ENCODE measurements around the gene EPHA5. TPM values are rescaled to one million over a fixed set of nuclear protein-coding genes. Genes with fewer than 3 reads are reported as not detected.

The EPHA5 gene
- total RNA-seq, 4 donors from 2014 or later: 0.23 to 0.58 (median 0.37) TPM

GRCh38 chr4:65521666-65522065, 148.6 kb downstream of the EPHA5 start:
- no peak overlapping the region for H3K4me3 ChIP-seq
- no peak for TF ChIP-seq POLR2AphosphoS5 (IDR thresholded peaks at IDR 0.05)
- no peak for TF ChIP-seq POLR2A (IDR thresholded peaks at IDR 0.05; ENCODE audit: low read depth)
- no peak for TF ChIP-seq EP300 (IDR thresholded peaks at IDR 0.05)
- no peak for TF ChIP-seq CTCF (IDR thresholded peaks at IDR 0.05)
- WGBS: 18% methylated on average over 1 of the region's 1 CpG
- no peak overlapping the region for H3K27ac ChIP-seq (replicated peaks in 1 of 4)
- no peaks in the 10 kb centered on the region for H3K4me1 ChIP-seq
- no peaks in the 10 kb centered on the region for H3K36me3 ChIP-seq
- no peaks in the 10 kb centered on the region for H3K9me3 ChIP-seq
- intact Hi-C loops (cut with DNase I): no loop called here
- DNase-seq (ENCODE audit: extremely low spot score): no peak
- no peaks in the 10 kb centered on the region for H3K27me3 ChIP-seq

- 69% methylated on average over 2 of the region's 2 CpGs for WGBS
- Histone ChIP-seq H3K36me3 (no peaks in the 10 kb centered on the region), H3K4me3 (no peak overlapping the region), H3K27me3 (no peaks in the 10 kb centered on the region), H3K9me3 (no peaks in the 10 kb centered on the region), H3K4me1 (no peaks in the 10 kb centered on the region), H3K27ac (replicated peaks in 1 of 4) (no peak overlapping the region)
- TF ChIP-seq POLR2A (IDR thresholded peaks at IDR 0.05; ENCODE audit: low read depth): no peak
- TF ChIP-seq POLR2AphosphoS5 (IDR thresholded peaks at IDR 0.05): no peak
- TF ChIP-seq EP300 (IDR thresholded peaks at IDR 0.05): no peak
- no peak for TF ChIP-seq CTCF (IDR thresholded peaks at IDR 0.05)
- intact Hi-C loops (cut with DNase I): no loop called here
- DNase-seq (ENCODE audit: extremely low spot score): no peak
Measured at GRCh38 chr4:65515646-65516045, 154.6 kb downstream of the EPHA5 start.

- WGBS: 68% methylated on average over 1 of the region's 1 CpG
- Histone ChIP-seq H3K4me1 (no peaks in the 10 kb centered on the region), H3K4me3 (no peak overlapping the region), H3K9me3 (no peaks in the 10 kb centered on the region), H3K27ac (replicated peaks in 1 of 4) (no peak overlapping the region), H3K27me3 (no peaks in the 10 kb centered on the region), H3K36me3 (no peaks in the 10 kb centered on the region)
- intact Hi-C loops (cut with DNase I): no loop called here
- no peak for DNase-seq (ENCODE audit: extremely low spot score)
- TF ChIP-seq EP300 (IDR thresholded peaks at IDR 0.05) (no peak), POLR2A (IDR thresholded peaks at IDR 0.05; ENCODE audit: low read depth) (no peak), CTCF (IDR thresholded peaks at IDR 0.05) (no peak), POLR2AphosphoS5 (IDR thresholded peaks at IDR 0.05) (no peak)
Measured at GRCh38 chr4:65510976-65511375, 159.3 kb downstream of the EPHA5 start.

GRCh38 chr4:65508168-65508567, 162.1 kb downstream of the EPHA5 start:
- TF ChIP-seq POLR2A (IDR thresholded peaks at IDR 0.05; ENCODE audit: low read depth) (no peak), CTCF (IDR thresholded peaks at IDR 0.05) (no peak), POLR2AphosphoS5 (IDR thresholded peaks at IDR 0.05) (no peak), EP300 (IDR thresholded peaks at IDR 0.05) (no peak)
- intact Hi-C loops (cut with DNase I): no loop called here
- H3K27me3 ChIP-seq: no peaks in the 10 kb centered on the region
- no peak overlapping the region for H3K4me3 ChIP-seq
- no peaks in the 10 kb centered on the region for H3K36me3 ChIP-seq
- 68% methylated on average over 2 of the region's 2 CpGs for WGBS
- DNase-seq (ENCODE audit: extremely low spot score): no peak
- no peaks in the 10 kb centered on the region for H3K9me3 ChIP-seq
- no peak overlapping the region for H3K27ac ChIP-seq (replicated peaks in 1 of 4)
- no peaks in the 10 kb centered on the region for H3K4me1 ChIP-seq

- Histone ChIP-seq H3K9me3 (no peaks in the 10 kb centered on the region), H3K4me3 (no peak overlapping the region), H3K27me3 (no peaks in the 10 kb centered on the region), H3K36me3 (no peaks in the 10 kb centered on the region), H3K27ac (replicated peaks in 1 of 4) (no peak overlapping the region), H3K4me1 (no peaks in the 10 kb centered on the region)
- WGBS: 71% methylated on average over 2 of the region's 2 CpGs
- no peak for DNase-seq (ENCODE audit: extremely low spot score)
- intact Hi-C loops (cut with DNase I): no loop called here
- TF ChIP-seq CTCF (IDR thresholded peaks at IDR 0.05) (no peak), POLR2AphosphoS5 (IDR thresholded peaks at IDR 0.05) (no peak), EP300 (IDR thresholded peaks at IDR 0.05) (no peak), POLR2A (IDR thresholded peaks at IDR 0.05; ENCODE audit: low read depth) (no peak)
Measured at GRCh38 chr4:65502131-65502701, 168.1 kb downstream of the EPHA5 start.
